ENCODE measurements around the gene LARP4B.
A peak's percentile ranks its signal among the peaks of the same experiment; 100 is the strongest.

LARP4B gene

DNA sequence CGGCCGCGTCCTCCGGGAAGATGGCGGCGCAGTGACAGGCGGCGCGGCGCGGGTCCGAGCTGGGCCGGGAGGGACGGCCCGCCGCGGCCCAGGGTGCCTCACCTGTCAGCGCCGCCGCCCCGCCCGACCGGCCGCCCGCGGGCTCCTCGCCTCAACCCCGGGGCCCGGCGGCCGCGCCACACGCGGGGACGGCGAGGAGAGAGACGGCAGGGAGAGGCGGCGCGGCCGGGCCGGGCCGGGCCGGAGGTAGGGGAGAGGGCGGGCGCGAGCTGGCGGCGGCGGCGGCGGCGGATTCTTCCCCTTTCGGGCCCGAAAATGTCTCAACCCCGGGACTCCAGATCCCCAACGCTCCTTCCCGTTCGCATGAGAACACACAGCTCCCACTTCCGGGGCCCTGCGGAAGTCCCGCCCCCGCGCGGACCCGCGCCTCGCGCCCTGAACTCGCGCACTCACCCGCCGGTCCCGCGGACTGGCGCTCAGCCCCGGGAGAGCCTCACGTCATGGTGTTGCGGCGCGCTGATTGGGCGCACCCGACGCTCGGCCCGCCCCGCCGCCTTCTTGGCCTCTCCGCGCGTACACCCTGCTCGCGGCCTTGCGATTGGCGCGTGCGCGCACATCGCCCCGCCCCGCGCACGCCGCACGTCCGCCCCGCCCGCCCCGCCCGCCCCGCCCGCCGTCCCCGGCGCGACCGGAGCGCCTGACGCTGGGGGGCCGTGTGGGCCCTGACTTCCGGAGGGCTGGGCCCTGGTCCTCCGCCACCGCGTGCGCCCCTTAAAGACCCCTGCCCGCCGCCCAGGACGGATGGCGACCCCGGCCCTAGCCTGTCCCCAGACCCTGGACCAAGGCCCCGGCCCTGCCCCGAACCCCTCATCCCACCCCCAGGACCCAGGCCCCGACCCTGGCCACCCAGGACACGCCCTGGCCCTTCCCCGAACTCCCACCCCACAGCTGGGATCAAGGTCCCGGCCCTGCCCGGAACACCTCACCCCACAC lies at the start of gene LARP4B:
LARP4B (minus strand) TSS at position 380 of the 993 bp plus-strand sequence. CDS start 45,984 bp downstream, outside the sequence.
- DNase-seq, result peak; percentile 98

DNA sequence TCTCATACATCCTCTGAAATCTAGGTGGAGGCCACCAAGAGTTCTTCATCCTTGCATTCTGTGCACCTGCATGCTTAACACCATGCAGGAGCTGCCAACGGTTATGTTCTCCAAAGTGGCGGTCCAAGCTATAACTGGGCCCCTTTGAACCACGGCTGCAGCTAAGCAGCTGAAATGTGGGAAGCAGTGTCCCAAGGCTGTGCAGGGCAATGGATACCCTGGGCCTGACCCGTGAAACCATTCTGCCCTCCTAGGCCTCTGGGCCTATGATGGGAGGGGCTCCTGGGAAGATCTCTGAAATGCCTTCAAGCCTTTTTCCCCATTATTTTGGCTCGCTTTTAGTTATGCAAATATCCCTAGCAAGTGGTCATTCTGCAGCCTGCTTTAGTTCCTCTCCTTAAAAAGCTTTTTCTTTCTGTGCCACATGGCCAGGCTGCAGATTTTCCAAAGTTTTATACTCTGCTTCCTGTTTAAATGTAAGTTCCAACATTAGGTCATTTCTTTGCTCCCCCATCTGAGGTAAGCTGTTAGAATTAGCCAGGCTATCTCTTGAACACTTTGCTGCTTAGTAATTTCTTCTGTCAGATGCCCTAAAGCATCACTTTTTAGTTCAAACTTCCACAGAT lies 49.1 kb upstream of the LARP4B start:
- no peak for DNase-seq

DNA sequence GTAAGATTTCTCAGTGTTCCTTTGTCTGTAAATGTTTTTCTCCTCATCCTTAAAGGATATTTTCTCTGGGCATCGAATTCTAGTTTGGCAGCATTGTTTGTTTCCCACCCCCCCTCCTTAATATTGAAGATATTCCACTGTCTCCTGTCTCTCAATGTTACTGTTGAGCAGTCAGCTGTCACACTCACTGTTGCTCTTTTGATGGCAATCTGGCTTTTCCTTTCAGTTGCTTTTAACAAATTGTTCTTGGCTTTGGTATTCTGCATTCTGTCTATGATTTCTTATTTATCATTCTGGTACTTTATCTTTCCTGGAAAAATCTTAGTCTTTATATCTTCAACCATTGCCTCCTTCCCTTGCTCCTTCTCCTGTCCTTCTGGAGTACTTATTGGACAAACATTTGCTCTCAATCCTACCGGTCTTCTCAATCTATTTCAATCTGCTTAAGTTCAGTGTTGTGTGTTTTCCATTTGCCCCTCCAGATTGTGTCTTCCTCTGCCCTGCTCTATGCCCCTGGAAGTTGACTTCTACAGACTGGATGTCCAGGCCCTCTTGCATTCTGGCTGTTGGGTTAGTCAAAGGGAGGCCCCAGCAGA lies 47.4 kb upstream of the LARP4B start:
- no peak for DNase-seq

DNA sequence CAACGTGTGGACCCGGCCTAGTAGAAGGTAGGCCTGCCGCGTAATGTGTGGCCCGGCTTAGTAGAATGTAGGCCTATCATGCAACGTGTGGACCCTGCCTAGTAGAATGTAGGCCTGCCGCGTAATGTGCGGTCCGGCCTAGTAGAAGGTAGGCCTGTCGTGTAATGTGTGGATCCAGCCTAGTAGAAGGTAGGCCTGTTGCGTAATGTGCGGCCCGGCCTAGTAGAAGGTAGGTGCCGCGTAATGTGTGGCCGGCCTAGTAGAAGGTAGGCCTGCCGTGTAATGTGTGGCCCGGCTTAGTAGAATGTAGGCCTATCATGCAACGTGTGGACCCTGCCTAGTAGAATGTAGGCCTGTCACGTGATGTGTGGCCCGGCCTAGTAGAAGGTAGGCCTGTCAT lies 44.8 kb upstream of the LARP4B start:
- no peak for DNase-seq

DNA sequence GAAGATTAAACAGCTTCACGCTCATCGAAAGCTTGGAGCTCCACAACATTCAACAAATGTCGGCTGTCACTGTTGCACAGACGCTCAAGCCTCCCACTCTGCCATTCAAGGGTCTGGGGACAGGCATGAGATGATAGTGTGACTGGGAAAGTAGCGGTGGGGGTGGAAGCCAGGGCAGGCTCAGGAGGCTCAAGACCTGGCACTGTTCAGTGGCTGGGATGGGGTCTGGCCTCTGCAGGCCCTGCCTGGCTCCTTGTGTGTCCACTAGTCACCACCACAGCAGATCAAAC lies 43.2 kb upstream of the LARP4B start:
- no peak for DNase-seq

DNA sequence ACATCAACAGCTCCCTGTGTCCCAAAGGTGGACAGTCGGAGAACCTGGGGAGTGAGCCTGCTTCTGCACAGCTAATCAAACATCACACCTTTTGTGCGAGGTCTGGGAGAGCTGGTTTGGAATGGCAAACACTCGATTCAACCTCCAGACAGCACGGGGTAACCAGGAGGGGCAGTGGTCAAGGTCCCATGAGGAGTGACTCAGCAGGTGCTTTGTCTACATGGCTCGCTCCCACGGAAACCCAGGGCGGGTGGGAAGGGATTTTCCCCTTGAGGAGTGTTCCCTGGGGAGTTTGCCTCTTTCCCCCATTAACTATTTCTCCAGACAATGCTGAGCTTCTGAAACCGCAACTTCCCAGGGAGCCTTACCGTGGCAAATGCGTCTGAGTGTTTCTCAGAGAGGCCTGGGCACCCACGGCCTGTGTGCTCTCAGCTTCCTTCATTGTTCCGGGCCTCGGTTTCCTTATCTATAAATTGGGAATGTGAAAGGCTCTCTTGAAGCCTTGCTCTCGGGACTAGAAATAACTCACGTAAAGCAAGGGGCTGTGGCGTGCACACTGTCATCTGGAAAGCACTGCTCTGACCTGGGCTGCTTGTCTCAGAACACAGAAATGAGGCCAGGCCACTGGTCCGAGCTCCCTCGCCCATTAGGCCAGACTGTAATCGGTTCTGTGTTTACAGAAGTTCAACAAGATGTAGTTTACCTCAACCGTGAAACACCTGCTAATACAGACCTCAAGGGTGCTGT lies 42.7 kb upstream of the LARP4B start:
- DNase-seq, result no peak

DNA sequence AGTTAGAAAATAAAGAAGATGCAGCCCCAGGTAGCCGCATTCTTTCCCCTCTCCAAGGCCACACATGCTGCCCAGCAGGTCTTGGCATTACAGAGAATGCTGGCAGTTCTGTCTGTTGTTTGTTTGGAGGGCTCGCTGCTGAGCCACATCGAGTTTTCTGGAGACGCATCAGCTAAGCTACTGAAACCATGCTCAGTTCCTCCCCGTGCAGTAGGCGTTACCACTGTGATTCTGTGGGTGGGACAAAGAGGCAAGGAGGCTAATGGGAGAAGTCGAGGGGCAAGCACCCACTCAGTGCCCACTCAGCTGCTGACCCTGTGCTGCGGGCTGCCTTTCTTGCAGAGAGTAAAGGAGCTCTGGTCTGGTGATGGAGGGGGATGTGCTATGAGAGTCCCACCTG lies 41.3 kb upstream of the LARP4B start:
- DNase-seq, result no peak

DNA sequence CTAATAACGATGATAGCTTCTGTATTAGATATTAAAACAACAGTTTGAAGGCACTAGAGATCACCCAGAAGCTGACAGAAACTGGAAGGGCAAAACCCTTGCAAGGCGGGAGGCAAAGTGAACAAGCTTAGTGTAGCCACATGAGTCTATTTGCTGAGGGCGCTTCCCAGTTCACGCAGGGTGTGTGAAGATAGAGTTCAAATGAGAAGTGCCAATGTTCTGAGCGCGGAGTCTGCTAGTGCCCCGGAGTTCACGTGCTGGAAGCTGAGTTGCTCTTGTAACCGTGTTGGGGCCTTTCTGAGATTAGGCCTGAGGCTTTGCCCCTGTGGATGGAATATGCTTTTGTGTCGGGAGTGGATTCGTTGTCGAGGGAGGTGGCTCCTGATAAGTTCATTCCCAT lies 40.1 kb upstream of the LARP4B start:
- no peak for DNase-seq

DNA sequence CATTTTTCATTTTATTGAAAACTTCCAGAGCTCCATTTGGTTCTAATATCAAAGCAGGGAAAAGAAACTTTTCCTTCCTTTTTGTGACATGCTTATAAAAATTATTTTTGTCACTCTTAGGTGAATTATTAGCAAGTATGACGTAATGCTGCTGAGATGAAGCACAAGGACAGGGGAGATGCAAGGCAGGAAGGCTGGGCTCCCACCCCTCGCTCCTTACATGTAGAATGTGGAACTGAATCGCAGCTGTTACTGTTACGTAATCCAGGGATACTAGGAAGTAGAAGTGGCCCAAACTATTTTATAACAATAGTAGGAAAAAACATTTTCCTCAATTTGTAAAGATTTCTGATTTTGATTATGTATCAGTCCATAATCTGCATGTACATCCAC lies 39.6 kb upstream of the LARP4B start:
- DNase-seq, result no peak

DNA sequence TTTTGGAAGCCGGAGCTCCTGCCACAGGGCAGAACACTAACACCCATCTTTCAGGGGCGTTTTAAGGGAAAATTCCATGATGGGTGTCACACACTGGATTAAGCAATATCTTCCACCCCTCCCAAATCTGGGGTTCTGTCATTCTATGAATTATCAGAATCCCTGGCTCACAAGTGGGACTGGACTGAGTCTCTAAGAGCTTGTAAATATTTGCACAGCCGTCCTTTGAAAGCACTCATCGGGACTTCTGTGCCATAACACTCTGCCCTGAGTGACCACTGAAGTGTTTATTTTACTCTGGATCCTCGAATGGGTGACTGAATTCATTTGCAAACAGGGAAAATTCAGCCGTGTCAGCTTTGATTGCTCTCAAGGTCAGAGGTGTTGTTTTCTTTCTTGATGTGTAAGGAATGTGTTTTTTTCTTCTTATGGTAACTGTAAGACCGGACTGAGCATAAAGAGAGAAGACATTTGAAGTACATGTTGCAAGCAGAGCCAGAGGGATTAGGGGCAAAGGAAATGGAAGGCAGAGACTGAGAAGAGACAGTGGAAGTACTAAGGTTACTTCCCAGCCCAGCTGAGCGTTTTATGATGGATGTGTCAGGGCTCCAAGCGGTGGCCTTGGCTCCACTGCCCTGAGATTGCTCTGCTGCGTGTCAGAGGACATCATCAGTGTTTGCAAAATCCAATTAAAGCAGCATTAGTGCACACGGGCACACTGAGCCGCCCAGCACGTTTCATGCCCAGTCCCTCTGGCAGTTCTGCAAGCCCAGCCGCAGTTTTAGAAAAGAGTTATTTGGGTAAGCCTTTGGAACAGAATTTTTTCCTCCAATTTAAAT lies 39.0 kb upstream of the LARP4B start:
- no peak for DNase-seq

DNA sequence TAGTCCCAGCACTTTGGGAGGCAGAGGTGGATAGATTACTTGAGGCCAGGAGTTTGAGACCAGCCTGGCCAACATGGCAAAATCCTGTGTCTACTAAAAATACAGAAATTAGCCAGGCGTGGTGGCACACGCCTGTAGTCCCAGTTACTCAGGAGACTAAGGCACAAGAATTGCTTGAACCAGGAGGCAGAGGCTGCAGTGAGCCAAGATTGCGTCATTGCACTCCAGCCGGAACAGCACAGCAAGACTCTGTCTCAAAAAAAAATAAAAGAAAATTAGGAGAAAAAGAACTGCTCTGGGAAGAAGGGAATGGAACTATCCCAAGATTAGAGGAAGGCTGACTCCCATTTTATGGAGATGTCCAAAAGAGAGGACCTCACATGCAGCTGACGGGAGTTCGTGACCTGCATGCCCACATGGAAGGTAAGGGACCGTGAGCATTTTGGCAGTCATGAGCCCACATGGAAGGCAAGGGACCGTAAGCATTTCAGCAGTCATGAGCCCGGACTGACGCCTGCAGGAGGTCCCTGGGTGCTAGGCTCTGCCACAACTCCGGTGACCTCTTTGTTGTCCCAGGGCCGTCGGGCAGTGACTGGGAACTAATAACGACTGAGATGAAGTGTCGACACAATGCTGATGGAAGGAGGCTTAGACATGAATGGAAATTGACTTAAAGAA lies 38.1 kb upstream of the LARP4B start:
- DNase-seq, result no peak

DNA sequence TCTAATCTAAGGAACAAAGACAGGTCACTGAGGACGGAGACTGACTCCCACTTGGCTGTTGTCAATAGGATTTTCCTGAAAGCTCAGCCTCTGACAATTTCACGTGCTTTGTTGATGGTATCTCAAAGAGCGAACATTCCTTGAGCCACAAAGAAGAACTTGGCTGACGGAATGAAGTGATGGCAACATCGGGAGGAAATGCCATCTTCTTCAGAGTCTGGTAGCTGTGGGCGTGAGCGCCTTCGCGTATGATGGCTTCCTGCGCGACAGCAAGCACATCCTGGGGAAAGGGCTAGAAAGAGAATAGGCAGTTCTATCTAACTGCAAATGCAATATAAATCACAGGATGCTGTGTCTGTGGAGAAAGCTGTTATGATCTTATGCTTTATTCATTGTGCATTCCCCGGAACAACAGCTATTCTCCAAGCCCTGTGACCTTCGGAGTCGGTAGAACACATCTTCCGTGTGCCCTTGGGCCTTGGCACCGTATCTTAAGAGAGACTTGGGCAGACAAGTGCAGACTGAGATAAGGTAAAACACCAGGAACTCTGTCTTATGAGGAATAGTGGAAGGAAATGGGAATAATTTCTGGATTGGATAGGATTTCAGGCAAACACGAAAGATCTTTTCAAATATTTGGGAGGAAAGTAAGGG lies 37.2 kb upstream of the LARP4B start:
- DNase-seq, result no peak

DNA sequence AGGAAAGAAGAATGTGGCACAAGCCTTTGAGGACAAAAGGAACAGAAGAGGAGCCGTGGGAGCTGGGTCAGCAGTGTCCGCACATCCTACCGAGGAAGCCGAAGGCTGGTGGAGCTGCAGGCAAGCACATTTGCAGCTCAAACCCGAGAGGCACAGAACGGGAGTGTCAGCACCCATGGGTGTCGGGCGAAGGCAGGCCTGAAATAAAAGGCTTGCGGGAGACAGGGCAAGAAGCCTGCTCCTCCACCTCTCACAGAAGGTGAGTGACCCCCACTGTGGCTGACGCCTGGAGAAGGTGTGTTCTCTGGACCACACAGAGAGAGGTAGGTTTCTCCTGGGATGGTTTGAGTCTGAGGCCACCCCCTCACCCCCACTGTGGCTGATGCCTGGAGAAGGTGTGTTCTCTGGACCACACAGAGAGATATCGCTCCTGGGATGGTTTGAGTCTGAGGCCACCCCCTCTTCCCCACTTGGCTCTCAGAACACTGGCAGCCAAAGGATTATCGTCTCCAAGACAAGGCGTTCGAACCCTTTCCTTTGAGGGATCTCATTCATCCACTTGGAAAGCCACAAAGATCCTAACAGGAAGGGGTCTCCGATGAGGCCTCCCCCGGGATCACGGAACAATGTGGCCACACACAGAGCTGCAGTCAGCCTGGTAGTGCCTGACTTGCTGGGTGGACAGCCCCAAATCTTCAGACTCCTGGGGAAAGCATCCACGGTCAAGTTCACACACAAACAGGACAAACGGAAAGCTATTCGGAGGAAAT lies 35.1 kb upstream of the LARP4B start:
- DNase-seq, result no peak

DNA sequence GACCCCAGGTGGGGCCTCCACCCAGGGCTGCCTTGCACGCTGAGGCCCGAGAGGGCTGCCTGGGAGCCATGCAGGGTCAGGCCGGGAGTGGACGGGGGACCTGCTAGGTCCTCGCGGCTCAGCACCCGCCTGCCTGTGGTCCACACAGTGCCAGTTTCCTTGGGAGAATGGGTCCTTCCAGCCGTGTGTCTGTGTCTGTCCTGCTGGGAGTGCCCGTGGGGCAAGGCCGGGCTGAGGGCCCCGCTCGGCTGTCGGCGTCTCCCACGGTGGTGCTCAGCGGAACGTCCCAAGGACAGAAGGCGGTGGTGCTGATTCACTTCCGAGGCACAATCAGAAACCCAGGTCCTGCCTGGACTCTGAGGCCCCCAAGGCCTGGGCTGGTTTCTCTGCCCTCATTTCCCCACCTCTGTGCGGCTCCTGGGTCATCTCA lies 33.5 kb upstream of the LARP4B start:
- DNase-seq, result no peak

DNA sequence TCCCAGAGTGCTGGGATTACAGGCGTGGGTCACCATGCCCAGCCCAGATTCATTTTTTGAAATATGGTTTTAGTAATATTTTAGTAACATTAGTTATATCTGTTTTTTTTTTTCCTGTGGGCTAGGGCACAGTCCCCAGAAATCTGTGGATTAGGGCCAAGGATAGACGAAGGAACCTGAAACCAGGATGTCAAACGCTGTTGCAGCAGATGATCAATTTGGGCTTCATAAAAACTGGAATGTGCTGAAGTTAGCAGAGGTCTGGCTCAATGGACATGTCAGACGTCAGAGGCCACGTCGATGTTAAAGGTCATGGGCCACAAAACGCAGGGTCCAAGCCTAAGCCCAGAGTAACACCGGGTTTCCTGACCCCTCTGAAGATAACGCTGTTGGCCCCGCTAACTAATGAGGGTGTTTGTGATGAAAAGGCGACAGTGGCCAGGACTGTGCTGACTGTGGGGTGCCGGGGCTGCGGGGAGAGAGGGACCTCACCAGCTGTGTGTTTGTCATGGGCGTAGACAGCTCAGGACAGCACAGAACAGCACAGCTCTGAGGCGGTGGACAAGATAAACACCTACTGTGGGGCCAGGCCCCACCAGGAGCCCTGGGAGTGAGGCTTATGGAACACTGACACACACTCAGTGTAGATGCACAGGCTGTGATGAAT lies 32.9 kb upstream of the LARP4B start:
- DNase-seq, result no peak

DNA sequence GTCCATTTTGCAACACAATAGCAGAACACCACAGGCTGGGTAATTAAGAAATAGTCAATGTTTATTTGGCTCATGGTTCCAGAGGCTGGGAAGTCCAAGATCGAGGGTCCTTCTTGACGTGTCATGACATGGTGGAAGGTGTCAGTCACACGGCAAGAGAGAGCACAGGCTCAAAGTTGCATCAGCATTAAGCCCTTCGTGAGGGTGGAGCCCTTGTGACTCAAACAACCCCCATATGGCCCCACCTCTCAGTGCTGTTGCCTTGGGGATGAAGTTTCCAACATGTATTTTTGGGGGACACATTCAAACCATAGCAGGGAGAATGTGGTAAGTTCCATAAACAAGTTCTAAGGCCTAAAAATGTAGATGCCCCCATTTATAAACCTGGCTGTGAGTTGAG lies 32.1 kb upstream of the LARP4B start:
- no peak for DNase-seq

DNA sequence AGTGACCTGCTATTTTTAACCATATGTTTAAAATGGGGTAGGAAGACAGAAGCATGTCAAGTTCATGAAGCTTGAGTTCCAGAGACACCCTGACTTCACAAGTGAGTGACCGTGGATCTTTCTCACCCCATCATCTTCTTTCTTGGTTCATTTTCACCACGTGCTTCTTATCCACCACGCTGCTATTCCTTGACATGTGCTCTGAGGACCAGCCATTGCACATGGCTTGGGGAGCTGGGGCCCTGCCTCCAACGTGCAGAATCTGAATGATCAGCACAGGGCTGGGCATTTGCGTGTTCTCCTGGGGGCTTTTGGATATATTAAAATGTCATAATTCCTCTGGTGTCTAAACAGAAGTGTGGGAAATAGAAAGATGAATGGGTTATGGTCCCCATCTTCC lies 31.7 kb upstream of the LARP4B start:
- no peak for DNase-seq

DNA sequence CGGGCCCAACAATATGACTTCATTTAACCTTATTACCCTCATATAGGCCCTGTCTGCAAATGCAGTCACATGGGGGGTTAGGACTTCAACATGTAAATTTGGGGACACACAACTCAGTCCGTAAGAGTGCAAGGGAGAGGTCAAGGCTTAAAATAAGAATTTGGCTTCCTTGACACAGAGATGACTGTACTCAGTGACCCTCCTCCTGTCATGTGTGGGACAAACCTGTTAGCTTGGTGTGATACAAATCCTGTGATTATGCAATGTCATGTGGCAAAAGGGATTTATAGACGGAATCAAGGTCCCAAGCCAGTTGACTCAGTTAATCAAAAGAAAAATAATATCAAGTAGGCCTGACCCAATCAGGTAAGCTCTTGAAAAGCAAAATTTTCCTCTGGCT lies 30.8 kb upstream of the LARP4B start:
- DNase-seq, result no peak

DNA sequence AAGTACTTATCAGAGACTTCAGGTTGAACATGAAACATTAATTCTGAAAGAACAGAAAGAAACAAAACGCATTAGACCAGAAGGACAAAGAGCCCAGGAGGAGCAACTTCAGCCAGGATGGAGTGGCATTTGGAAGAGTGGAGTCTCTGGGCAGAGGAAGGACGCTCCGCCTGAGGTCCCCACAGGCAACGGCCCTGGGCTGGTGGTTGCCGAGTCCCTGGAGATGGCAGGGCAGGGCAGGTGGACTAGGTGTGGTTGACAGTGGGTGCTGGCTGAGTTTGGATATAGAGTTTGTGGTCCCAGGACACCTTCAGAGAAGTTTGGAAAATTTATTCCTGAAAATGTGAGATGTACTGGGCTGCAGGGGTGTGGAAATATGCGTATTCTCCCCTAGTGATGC lies 27.4 kb upstream of the LARP4B start:
- no peak for DNase-seq

DNA sequence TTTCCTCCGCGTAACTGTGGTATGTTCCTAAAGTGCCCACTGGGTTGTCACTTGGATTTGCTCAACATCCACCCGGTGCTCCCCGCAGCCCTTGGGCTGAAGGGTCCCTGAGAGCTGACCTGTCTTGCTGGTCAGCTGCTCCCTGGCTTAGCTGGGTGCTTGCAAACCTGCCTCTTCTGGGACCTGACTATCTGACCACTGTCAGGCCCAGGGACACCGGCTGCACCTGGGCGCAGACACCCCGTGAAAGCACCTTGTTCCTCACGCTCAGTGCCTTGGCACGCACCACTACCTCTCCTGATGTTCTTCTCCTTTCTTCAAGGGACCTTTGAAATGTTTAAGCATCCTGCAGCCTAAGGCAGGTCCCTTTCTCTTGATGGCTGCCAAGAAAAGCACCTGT lies 26.6 kb upstream of the LARP4B start:
- DNase-seq, result no peak
